GM12872 (cell line): ENCODE measurements around the gene AGXT2.

Experiments
- TF ChIP-seq, protein P1 (sequence below): IDR thresholded peaks from 3 replicates; pipeline ENCODE4 v1.5.1; 2011; ENCODE audit warnings: low read depth, mild to moderate bottlenecking, low read length, moderate library complexity; ENCODE audit not compliant: insufficient read depth

Gene AGXT2, protein sequence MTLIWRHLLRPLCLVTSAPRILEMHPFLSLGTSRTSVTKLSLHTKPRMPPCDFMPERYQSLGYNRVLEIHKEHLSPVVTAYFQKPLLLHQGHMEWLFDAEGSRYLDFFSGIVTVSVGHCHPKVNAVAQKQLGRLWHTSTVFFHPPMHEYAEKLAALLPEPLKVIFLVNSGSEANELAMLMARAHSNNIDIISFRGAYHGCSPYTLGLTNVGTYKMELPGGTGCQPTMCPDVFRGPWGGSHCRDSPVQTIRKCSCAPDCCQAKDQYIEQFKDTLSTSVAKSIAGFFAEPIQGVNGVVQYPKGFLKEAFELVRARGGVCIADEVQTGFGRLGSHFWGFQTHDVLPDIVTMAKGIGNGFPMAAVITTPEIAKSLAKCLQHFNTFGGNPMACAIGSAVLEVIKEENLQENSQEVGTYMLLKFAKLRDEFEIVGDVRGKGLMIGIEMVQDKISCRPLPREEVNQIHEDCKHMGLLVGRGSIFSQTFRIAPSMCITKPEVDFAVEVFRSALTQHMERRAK

DNA sequence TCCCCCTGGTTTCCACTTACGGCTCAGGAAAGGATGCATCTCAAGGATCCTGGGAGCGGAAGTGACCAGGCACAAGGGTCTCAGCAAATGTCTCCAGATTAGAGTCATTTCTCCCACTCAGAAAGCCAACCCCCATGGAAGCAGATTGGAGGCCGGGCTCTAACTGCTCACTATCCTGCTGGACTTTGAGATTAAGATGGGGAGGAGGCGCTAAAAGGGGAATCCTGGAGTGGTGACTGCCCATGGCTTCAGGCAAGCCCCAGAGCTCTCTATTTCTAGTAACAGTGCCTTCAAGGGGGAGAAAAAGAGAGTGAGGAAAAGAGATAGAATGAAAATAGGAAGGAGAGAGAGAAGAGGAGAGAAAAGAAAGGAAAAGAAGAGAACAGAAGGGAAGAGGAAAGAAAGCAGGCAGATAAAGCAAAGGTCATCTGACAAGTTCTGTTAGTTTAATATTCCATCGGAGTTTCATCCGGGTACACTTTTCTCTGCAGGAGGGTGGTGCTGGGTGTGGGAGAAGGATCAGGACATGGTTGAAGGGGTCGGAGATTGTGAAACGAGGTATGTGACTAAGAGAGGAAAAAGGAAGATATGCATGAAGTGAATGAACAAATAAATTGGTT, at the start of gene AGXT2:
Gene AGXT2 (minus strand): TSS at position 165 of the 620 bp plus-strand sequence. CDS start 57 bp downstream, at position 108.
- TF ChIP-seq, protein P1, sequence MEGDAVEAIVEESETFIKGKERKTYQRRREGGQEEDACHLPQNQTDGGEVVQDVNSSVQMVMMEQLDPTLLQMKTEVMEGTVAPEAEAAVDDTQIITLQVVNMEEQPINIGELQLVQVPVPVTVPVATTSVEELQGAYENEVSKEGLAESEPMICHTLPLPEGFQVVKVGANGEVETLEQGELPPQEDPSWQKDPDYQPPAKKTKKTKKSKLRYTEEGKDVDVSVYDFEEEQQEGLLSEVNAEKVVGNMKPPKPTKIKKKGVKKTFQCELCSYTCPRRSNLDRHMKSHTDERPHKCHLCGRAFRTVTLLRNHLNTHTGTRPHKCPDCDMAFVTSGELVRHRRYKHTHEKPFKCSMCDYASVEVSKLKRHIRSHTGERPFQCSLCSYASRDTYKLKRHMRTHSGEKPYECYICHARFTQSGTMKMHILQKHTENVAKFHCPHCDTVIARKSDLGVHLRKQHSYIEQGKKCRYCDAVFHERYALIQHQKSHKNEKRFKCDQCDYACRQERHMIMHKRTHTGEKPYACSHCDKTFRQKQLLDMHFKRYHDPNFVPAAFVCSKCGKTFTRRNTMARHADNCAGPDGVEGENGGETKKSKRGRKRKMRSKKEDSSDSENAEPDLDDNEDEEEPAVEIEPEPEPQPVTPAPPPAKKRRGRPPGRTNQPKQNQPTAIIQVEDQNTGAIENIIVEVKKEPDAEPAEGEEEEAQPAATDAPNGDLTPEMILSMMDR, result no peak

DNA sequence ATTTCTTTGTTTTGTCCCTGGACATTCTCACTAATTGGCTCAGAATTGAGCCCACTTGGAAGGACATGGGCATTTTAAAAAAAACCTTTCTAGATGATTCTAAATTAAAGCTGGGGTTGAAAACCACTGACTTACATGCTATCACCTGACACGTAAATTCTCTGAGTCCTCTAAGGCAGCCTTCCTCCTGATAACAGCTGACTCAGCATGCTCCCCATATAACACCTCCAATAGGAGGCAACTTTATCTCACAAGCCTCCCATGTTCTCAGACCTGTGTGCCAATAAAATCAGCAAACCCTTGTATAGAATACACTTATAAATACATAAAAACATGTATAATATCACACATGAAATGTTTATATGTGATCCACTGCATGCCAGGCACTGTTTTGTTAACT, 49.2 kb upstream of the AGXT2 start:
- TF ChIP-seq, protein P1, result no peak

DNA sequence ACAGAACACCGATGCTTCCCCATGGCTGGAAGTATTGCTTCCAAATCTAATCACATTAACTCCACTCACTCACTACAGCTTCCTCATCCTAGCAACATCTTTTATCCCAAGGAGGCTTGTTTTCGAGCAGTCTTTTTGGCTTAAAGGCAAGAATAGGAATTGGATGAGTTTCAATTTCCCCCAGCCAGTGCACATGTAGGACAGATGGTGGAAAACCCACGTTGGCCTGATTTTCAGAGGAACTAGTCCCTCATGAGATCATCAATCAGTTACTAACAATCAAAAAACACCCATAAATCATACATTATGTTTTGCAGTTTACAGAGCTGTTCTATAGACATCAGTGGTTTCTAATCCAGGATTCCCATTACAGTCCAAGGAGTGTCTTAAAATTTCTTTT, 48.5 kb upstream of the AGXT2 start:
- TF ChIP-seq, protein P1, result no peak

DNA sequence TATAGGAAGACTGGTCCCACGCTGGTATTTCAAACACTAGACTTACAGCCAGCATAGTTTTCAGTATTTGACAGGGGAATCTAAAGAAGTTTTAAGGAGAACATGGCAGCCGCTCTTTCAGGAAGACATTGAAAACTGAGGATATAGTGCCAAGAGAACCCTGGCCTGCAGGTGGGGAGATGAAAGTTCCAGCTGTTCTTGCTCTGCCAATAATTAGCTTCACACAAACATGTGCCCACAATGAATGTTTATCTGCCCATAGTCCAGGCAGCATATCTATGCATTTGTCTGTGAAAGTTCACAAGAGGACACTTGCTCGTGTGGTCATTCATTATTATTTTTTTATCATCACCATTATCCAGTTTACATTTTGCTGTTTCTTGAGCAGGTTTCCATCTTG, 47.6 kb upstream of the AGXT2 start:
- TF ChIP-seq, protein P1, result no peak

DNA sequence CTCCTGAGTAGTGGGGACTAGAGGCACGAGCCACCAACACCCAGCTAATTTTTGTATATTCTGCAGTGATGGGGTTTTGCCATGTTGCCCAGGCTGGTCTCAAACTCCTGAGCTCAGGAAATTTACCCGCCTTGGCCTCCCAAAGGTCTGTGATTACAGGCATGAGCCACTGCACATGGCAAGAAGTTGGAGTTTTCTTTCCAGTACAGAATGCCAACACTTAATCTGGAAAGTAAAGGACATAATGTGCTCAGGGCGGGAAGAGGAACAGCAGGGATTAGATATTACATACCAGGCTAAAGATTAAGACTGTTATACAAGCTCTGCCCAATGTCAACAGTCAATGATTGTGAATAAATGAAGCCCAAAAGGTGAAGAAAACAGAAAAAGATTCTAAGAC, 47.2 kb upstream of the AGXT2 start:
- TF ChIP-seq, protein P1, result no peak

DNA sequence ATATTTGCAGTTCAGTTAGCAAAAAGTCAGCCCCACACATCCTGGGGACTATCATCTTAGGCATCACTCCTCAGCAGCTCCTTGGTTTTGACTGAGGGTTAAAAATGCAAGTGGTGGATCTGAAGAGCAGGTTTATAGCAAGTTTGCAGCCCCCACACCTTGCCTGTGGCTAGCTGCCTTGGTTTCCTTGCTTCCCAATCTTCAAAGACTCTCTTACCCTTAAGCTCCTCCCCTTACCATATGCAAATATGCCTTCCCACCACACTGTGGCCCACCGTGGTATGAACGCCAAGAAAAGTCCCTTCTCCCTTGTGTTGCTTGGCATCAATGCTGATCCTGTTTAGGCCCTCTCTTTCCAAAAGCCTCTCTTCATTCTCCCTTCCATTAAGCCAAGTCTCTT, 45.0 kb upstream of the AGXT2 start:
- TF ChIP-seq, protein P1, result no peak

DNA sequence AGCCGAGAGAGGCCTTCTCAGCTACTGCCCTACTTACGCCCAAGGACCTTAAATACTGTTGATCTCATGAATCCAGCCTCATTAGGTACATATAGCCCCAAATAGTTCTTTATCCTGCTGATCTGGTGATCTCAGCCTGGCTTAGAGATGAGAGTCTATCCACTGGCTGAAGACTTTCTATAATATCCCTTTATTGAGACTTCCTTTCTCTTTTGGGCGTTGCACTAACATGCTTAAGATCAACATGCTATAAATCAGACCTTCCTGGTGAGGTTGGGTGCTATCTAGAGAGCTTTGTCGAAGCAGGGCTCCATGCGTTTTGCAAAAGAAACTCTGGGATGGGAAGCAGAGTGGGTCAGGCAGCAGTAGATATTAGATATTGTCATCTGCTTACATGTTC, 44.0 kb upstream of the AGXT2 start:
- TF ChIP-seq, protein P1, result no peak
